Suppressor macrophage treated with lipopolysaccharide for 1 hour (primary cell): ENCODE measurements around the gene APBB1.

Experiments
- DNase-seq, 3 donors: peaks; one replicate each; pipeline ENCODE4 v3.0.0-alpha.2; 2020 to 2022

The APBB1 gene

DNA sequence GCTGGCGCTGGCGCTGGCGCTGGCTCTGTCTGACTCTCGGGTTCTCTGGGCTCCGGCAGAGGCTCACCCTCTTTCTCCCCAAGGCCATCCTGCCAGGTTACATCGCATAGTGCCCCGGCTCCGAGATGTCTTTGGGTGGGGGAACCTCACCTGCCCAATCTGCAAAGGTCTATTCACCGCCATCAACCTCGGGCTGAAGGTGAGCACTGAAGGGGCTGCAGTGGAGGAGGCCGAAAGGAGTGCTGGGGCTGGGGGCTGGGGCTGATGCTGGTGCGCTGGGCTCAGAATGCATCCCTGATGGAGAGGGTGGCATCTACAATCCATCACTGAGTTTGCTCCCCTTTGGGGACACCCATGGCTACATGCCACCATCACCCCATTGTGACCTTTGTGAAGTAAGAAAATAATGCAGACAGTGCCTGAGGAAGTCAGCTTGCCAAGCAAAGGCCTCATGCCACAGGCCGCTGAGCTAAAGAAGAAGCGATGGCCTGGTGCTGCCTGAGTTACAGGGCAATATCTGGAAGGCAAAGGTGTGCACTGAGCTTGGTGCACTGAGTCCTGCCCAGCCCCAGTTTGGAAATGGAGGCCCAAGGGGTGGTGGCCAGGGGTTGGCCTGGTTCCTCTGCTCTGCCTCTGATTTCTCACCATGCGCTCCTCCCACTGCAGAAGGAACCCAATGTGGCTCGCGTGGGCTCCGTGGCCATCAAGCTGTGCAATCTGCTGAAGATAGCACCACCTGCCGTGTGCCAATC lies 28.0 kb downstream of the APBB1 start:
- peak in 2 of 3 donors; percentile 35 to 37 for DNase-seq

DNA sequence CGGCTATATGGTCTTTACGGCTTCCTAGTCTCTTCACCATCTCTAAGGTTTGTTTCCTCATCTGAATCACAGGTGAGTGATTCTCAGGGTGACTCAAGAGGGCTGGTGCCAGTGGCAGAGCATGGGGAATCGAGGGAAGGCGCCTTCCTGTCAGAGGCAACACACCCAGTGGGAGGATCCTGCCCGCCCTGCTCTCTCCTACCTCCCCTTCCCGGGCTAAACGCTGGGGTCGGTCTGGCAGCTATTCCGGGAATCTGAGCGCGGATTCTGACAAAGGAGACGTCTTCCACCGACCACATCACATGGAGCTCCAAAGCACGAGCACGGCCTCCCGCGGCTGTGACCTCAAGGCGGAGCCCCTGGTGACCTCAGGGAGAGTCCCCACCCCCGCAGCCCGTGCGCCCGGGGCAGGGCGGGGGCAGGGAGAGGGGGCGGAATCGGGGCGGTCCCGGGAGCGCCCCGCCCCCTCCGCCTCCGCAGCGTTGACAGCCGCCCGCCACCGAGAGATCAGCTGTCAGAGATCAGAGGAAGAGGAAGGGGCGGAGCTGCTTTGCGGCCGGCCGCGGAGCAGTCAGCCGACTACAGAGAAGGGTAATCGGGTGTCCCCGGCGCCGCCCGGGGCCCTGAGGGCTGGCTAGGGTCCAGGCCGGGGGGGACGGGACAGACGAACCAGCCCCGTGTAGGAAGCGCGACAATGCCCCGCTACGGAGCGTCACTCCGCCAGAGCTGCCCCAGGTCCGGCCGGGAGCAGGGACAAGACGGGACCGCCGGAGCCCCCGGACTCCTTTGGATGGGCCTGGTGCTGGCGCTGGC lies 28.8 kb downstream of the APBB1 start, which contains the start of gene SMPD1:
Gene SMPD1 (plus strand): TSS at position 570 of the 813 bp plus-strand sequence. CDS start 125 bp downstream, at position 695.
- peak; percentile 98 to 99 (median 98) for DNase-seq

- DNase-seq: no peak
Measured at GRCh38 chr11:6388748-6389147, 30.1 kb downstream of the APBB1 start.

DNA sequence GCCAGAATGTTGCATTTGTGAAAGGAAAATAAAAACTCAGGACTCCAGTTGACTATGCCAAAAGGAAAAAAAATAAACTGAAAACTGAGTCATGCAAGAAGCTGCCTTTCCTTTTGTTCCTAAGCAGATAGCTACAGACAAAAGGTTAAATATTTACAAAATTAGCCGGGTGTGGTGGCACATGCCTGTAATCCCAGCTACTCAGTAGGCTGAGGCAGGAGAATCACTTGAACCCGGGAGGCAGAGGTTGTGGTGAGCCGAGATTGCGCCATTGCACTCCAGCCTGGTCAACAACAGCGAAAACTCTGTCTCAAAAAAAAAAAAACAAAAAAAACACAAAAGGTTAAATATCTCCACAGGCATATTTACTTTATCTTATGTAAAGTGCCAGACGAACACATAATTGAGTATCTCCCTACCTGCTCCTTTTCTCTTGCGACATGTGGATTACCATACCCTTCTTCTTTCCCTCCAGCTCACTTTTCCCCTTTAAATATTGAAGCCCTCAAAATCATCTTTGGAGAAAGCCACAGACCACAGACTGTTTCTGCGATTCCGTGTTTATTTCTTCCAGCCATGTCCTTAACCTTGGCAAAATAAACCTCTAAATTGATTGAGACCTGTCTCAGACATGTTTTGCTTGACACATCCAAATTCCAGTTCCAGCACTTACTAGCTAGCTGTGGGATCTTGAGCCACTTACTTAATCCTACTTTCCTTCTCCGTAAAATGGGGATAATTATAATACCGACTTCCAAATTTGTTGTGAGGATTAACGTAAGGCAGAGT lies 30.9 kb downstream of the APBB1 start:
- no peak for DNase-seq

GRCh38 chr11:6385046-6385777 lies 33.7 kb downstream of the APBB1 start:
- no peak for DNase-seq

- DNase-seq: no peak
Measured at GRCh38 chr11:6378640-6378989, 40.3 kb downstream of the APBB1 start.

GRCh38 chr11:6377902-6378639 lies 40.8 kb downstream of the APBB1 start:
- peak; percentile 38 to 45 (median 40) for DNase-seq

DNA sequence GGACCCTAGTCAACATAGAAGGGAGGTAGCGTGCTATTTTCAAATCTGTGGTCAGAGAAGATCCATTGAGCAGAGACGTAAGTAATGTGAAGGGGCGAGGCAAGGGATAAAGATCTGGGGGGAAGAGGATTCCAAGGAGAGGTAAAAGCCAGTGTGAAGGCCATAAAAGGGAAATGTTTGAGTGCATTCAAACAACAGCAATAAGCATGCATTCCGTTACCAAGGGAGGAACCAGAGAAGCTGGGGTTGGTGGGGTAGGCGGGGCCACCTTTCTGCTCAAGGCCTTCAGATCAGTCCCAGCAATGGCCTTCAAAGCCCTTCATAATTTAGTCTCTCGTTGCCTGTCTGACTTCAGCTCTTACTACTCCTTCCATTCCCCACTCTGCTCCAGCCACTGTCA lies 47.1 kb downstream of the APBB1 start:
- DNase-seq: no peak

DNA sequence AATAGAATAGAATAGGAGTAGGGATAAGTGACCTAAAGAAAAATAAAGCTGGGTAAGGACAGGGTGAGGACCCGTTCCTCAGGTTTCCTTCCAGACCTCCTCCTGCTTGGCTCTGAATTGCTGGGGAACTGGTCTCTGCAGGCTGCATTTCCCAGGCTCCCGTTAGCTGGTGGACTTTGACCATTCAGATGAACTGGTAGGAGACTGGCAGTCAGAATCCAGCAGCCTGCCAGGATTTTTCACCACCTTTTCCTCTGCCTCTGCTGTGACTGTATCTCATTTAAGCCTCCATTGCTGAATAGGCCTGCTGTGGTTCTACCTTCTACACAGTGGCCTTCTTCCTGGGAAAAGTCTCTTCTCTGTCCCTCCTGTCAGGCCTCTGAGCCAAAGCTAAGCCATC lies 53.2 kb downstream of the APBB1 start:
- DNase-seq: no peak

GRCh38 chr11:6362873-6363678 lies 55.8 kb downstream of the APBB1 start:
- DNase-seq: peak; percentile 76 to 86 (median 84)

DNA sequence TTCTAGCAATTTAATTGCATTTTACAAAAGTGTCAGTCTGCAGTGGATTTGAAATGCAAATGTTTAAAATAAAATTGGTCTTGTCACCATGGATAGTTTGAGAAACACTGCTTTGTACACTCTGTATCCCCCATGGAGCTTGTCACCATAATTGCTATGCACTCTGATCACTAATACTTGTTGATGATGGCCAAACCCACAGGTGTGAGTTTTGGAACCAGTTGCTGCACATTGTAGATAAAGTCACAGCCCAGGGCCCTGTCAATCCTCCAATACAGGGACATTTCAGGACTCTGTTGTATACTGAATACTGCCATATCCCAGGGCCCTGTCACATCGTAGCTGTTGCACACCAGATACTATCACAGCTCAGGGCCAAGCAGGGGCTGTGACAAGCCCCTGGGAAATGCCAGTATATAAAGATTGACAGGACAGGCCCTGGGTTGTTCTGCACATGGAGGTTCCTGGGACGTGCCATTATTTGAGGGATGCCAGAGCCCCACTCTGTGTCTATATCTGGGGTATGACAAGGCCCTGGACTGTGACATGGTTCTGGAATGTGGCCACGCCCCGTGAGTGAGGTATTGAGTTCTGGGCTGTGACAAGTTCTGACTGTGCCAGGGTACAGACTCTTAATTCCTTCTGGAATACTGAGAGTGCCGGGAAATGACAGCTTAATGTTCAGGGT lies 56.6 kb downstream of the APBB1 start:
- DNase-seq: no peak

DNA sequence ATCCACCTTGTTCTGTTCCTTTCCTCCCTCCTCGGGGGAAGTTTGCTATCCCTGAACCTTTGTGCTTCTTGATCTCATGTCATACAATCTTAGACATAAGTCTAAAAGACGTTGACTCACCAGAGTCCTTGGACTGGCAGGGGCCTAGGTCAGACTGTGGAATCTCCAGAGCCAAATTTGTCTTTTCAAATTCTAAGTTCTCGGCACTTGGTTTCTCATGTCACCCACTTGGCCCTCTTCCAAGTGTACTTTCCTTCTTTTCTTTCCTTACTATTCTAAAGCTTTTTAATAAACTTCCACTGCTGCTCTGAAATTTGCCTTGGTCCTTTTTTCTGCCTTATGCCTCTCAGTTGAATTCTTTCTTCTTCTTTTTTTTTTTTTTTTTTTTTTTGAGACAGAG lies 58.7 kb downstream of the APBB1 start:
- peak; percentile 34 to 71 (median 52) for DNase-seq

- peak; percentile 90 to 93 (median 90) for DNase-seq
Measured at GRCh38 chr11:6357222-6357621, 61.7 kb downstream of the APBB1 start.

GRCh38 chr11:6356503-6357055 lies 62.3 kb downstream of the APBB1 start:
- DNase-seq: no peak

GRCh38 chr11:6354651-6355485 lies 64.0 kb downstream of the APBB1 start:
- DNase-seq: no peak

DNA sequence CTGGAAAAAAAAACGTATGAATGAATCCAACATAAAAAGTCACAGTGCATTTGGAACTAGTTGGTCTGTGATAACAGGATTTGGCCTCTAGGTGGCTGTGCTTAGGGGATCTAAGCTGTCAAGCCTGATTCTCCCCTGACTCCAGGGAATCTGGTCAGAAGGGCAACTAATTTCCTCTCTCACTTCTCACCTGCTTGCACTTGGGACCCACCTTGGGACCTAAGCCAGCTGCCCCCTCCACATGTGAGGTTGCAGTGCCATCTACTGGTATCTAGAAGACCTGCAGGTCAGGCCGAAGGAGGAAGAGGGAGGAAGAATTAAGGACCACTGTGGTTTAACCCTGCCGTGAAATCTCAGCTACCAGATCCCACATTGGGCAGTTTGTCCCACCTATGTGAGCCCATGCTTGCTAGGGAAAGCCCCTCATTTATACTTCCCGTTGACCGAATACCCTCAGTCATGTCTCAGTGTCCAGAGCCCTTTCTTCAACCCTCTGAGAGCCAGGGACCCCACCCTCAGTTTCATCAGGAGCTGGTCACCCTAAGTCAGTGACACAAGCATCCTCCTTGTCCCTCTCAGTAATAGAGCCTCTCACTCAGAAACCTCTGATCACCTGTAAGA lies 65.4 kb downstream of the APBB1 start:
- DNase-seq: peak; percentile 66 to 71 (median 68)

DNA sequence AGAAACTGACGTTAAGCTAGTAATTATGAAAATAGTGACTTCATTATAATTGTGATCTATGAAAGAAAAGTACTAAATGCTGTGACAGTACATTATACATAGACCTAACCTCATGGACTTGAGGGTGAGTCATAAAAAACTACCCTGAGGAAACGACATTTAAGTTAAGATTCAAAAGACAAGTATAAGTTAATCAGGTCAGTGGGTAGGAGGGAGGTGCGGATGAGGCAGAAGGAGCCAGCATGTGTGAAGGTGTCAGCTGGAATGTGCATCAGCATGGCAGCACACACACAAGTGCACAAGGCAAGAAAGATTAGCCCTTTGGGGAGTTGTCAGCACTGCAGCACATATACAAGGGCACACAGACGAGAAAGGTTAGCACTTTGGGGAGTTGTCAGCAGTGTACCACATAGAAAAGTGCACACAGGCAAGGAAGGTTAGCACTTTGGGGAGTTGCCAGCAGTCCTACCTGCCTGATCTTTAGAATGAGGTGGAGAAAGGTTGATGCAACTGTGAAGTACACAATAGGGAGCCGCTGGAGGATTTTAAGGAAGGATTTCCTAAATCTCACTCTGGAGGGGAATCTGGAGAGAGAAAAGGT lies 67.0 kb downstream of the APBB1 start:
- peak in 1 of 3 donors; percentile 18 for DNase-seq

DNA sequence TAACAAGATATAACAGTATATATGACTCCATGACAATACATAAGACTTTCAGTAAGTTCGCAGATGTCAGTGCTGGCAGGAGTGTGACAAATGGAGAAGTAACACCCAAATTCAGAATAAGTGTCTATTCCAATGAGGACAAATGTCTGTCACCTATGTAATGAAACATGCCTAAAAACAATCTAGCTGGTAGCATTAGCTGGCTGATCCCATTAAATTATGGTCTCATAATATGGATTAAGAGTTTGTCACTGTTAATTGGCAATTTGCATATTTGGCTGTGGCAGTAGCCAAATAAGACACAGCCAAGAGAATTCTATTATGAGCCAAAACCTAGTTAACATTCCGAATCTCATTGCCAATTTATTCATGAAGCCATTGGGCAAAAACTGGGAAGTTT lies 68.4 kb downstream of the APBB1 start:
- no peak for DNase-seq
